HCT116 (cell line): ENCODE results near the gene ALOX12B. TPM values are rescaled to one million over a fixed set of nuclear protein-coding genes. Genes with fewer than 3 reads are reported as not detected.

Experiments used
- ATAC-seq: fragments of 200-7000 bp; cut with Tn5 transposase; 2 replicates; pipeline ENCODE4 v1.9.1; 2020; ENCODE audit warnings: mild to moderate bottlenecking, moderate library complexity
- BruUV-seq: library from RNA; stranded (reverse); fragments of 400-500 nt; replicated peaks from 2 replicates; lab custom pipeline; 2021; lab: Mats Ljungman, UMichigan
- CTCF ChIA-PET: fragments of 300-600 bp; sonication (Branson Sonifier 250); formaldehyde crosslinking; loops from one replicate; lab custom pipeline; 2021; ENCODE audit warnings: antibody characterized with exemption; lab: Charles Lee
- POLR2A ChIA-PET: fragments of 300-600, 350-600 bp; sonication (Branson Sonifier 250); formaldehyde crosslinking; loops from one replicate; lab custom pipeline; 2021; ENCODE audit warnings: antibody characterized with exemption; lab: Charles Lee
- RAD21 ChIA-PET, 2 experiments: fragments of 300-600 bp; sonication (Branson Sonifier 250); formaldehyde crosslinking; loops; one replicate each; lab custom pipeline; 2023; ENCODE audit warnings: low total read pairs in 2 of 2; ENCODE audit not compliant: uncharacterized antibody in 2 of 2, unreplicated experiment in 2 of 2, low non-redundant PET in 1 of 2; lab: Charles Lee
- DNase-seq: peaks from one replicate; pipeline ENCODE4 v3.0.0-alpha.2; 2010; ENCODE audit warnings: low read depth, low spot score
- H2AFZ ChIP-seq: fragments of 200-600 bp; shearing (Covaris generic), sonication (generic); 2 replicates; pipeline ENCODE4 v1.6.1; 2017; ENCODE audit warnings: low read depth, mixed run types, mixed read lengths, antibody characterized with exemption, low read length; ENCODE audit not compliant: poor library complexity, severe bottlenecking
- H3K27ac ChIP-seq: 2 replicates; pipeline ENCODE4 v1.5.1; 2012; ENCODE audit warnings: low read depth, low read length
- H3K27me3 ChIP-seq: fragments of 200-600 bp; sonication (generic); 2 replicates; pipeline ENCODE4 v1.6.1; 2016; ENCODE audit warnings: mixed run types, low read length, mixed read lengths; ENCODE audit not compliant: insufficient read depth
- H3K36me3 ChIP-seq, 2 experiments: fragments of 200-500 bp in 1 of 2; fragments of 200-600 bp in 1 of 2; sonication (Bioruptor generic) in 1 of 2; sonication (generic) in 1 of 2; 2 replicates each; pipeline versions ENCODE4 v1.5.1 to v1.6.1; 2014 to 2016; ENCODE audit warnings: low read length in 2 of 2, inconsistent platforms in 1 of 2, mixed read lengths in 1 of 2, mixed run types in 1 of 2; ENCODE audit not compliant: insufficient read depth in 2 of 2, control insufficient read depth in 1 of 2
- H3K4me1 ChIP-seq, 2 experiments: fragments of 200-600 bp in 1 of 2; sonication (generic) in 1 of 2; 2 replicates each; pipeline versions ENCODE4 v1.5.1 to v1.6.1; 2012 to 2017; ENCODE audit warnings: low read length in 2 of 2, inconsistent platforms in 1 of 2, mild to moderate bottlenecking in 1 of 2, mixed read lengths in 1 of 2, mixed run types in 1 of 2, moderate library complexity in 1 of 2; ENCODE audit not compliant: insufficient read depth in 2 of 2, control insufficient read depth in 1 of 2
- H3K4me2 ChIP-seq: fragments of 200-600 bp; sonication (generic); 2 replicates; pipeline ENCODE4 v1.6.1; 2017; ENCODE audit warnings: mixed run types, low read length, mixed read lengths
- H3K4me3 ChIP-seq, 2 experiments: fragments of 200-600 bp in 1 of 2; sonication (generic) in 1 of 2; replicated peaks in 1 of 2; 2 replicates each; pipeline ENCODE4 v1.5.1; 2011 to 2016; ENCODE audit warnings: low read length in 2 of 2, control low read depth in 1 of 2, low read depth in 1 of 2, mild to moderate bottlenecking in 1 of 2, mixed read lengths in 1 of 2, mixed run types in 1 of 2
- H3K79me2 ChIP-seq: fragments of 200-600 bp; sonication (generic); 2 replicates; pipeline ENCODE4 v1.6.1; 2017; ENCODE audit warnings: mild to moderate bottlenecking, mixed run types, low read length, moderate library complexity, mixed read lengths; ENCODE audit not compliant: insufficient read depth
- H3K9ac ChIP-seq: fragments of 200-600 bp; sonication (generic); 2 replicates; pipeline ENCODE4 v1.6.1; 2016; ENCODE audit warnings: low read length, mixed read lengths
- H3K9me2 ChIP-seq: fragments of 200-600 bp; sonication (generic), shearing (Covaris generic); 2 replicates; pipeline ENCODE4 v1.6.1; 2017; ENCODE audit warnings: mixed run types, mild to moderate bottlenecking, moderate library complexity; ENCODE audit not compliant: insufficient read depth
- H3K9me3 ChIP-seq, 2 experiments: fragments of 200-500 bp in 1 of 2; fragments of 200-600 bp in 1 of 2; sonication (Bioruptor generic) in 1 of 2; sonication (generic) in 1 of 2; 2 replicates each; pipeline ENCODE4 v1.6.1; 2014 to 2017; ENCODE audit warnings: low read length in 2 of 2, mixed read lengths in 2 of 2, inconsistent platforms in 1 of 2, low read depth in 1 of 2, mild to moderate bottlenecking in 1 of 2, mixed run types in 1 of 2, moderate library complexity in 1 of 2; ENCODE audit not compliant: control insufficient read depth in 1 of 2, insufficient read depth in 1 of 2
- H4K20me1 ChIP-seq: fragments of 200-600 bp; sonication (generic), shearing (Covaris generic); 2 replicates; pipeline ENCODE4 v1.6.1; 2017; ENCODE audit warnings: mixed run types, mild to moderate bottlenecking, moderate library complexity; ENCODE audit not compliant: insufficient read depth
- CEBPB ChIP-seq: IDR thresholded peaks from 2 replicates; pipeline ENCODE4 v1.6.1; 2012; ENCODE audit warnings: low read depth
- CTCF ChIP-seq, 3 experiments: fragments of 200-600 bp in 1 of 3; sonication (generic) in 1 of 3; IDR thresholded peaks in 2 of 3; conservative IDR thresholded peaks in 1 of 3; 2 replicates each; pipeline ENCODE4 v1.5.1; 2012 to 2017; ENCODE audit warnings: low read depth in 2 of 3, low read length in 2 of 3, antibody characterized with exemption in 1 of 3, borderline replicate concordance in 1 of 3, control low read depth in 1 of 3, mild to moderate bottlenecking in 1 of 3, mixed read lengths in 1 of 3, mixed run types in 1 of 3, moderate library complexity in 1 of 3; ENCODE audit not compliant: insufficient read depth in 1 of 3
- EGR1 ChIP-seq: IDR thresholded peaks from 2 replicates; pipeline ENCODE4 v1.6.1; 2012; ENCODE audit warnings: low read depth
- EZH2 ChIP-seq: fragments of 200-600 bp; sonication (generic); IDR thresholded peaks from 2 replicates; pipeline ENCODE4 v1.6.1; 2017; ENCODE audit warnings: antibody characterized with exemption, mixed run types
- EZH2phosphoT487 ChIP-seq: fragments of 200-600 bp; IDR thresholded peaks from 2 replicates; pipeline ENCODE4 v1.6.1; 2018; ENCODE audit warnings: antibody characterized with exemption, borderline replicate concordance
- FOSL1 ChIP-seq: IDR thresholded peaks from 2 replicates; pipeline ENCODE4 v1.6.1; 2012; ENCODE audit warnings: low read depth
- JUND ChIP-seq: IDR thresholded peaks from 2 replicates; pipeline ENCODE4 v1.6.1; 2012
- RAD21 ChIP-seq: IDR thresholded peaks from 2 replicates; pipeline ENCODE4 v1.6.1; 2012; ENCODE audit warnings: low read depth, mild to moderate bottlenecking
- SP1 ChIP-seq: IDR thresholded peaks from 2 replicates; pipeline ENCODE4 v1.6.1; 2012; ENCODE audit warnings: low read depth
- SRF ChIP-seq: IDR thresholded peaks from 2 replicates; pipeline ENCODE4 v1.6.1; 2012; ENCODE audit warnings: low read depth
- YY1 ChIP-seq: IDR thresholded peaks from 2 replicates; pipeline ENCODE4 v1.6.1; 2011; ENCODE audit warnings: low read length, low read depth, moderate library complexity, mild to moderate bottlenecking; ENCODE audit not compliant: insufficient replicate concordance; ENCODE audit errors: extremely low read depth
- ZFX ChIP-seq: fragments of 450-650 bp; IDR thresholded peaks from 2 replicates; pipeline ENCODE4 v1.6.1; 2017
- intact Hi-C: fragments of 100-400 bp; cut with micrococcal nuclease; formaldehyde crosslinking; loops from 2 replicates; pipeline ENCODE4 v1.10.0; 2022
- total RNA-seq: library from RNA; stranded (reverse); gene quantifications from one replicate; pipeline ENCODE4 v1.2.1, GENCODE V29; 2021; ENCODE audit not compliant: unreplicated experiment
- TF ChIP-seq, protein P1 (sequence below): IDR thresholded peaks from 2 replicates; pipeline ENCODE4 v1.6.1; 2012
- TF ChIP-seq, protein P2 (sequence below): IDR thresholded peaks from 2 replicates; pipeline ENCODE4 v1.6.1; 2012

ALOX12B gene
- total RNA-seq, 1 experiment from 2014 or later: 3.8 TPM

DNA sequence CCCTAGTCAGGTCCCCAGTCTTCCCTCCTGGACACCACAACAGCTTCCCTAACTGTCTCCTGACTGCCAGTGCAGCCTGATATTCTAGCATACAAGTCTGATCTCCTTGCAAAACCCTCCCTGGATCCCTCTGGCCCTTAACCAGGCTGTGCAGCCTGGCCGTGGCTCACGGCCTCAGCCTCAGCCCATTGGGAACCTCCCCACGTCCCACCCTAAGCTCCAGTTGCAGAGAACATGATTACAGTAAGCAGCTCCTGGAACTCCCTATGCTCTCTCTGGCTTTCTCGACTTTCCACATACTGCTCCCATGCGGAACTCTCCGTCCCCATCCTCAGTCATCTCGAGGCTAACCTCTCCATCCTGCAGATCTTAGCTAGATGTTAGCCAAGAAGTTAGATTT is 13.0 kb downstream of the ALOX12B start (continued):
- no peak for TF ChIP-seq JUND
- TF ChIP-seq, protein P1, sequence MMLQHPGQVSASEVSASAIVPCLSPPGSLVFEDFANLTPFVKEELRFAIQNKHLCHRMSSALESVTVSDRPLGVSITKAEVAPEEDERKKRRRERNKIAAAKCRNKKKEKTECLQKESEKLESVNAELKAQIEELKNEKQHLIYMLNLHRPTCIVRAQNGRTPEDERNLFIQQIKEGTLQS: no peak
- TF ChIP-seq EZH2: no peak

- peak overlapping the region; percentile 77 for H3K4me2 ChIP-seq
- no peaks in the 10 kb centered on the region for H3K36me3 ChIP-seq
- no TSS peak for BruUV-seq
- CTCF ChIA-PET: interaction anchor here (0.6 to 2.5 kb wide), 28 partner anchors 9 to 806 kb away, joined by 3 to 29 read pairs (median 5); partner anchors contain the start of genes ALOX12B, ALOXE3, SLC25A35 and TRAPPC1
- ATAC-seq (peak; percentile 96), DNase-seq (peak; percentile 44)
- peak overlapping the region; percentile 1 to 41; a peak in 3 of 4 replicates for H3K4me3 ChIP-seq
- TF ChIP-seq, protein P1: no peak
- TF ChIP-seq EZH2phosphoT487 (no peak), ZFX (no peak), EGR1 (no peak), YY1 (no peak), EZH2 (no peak), RAD21 (peak; percentile 58), CTCF (IDR thresholded peaks at IDR 0.05 in 2 of 3, conservative IDR thresholded peaks at IDR 0.05 in 1 of 3; ENCODE audit: borderline replicate concordance in 1 of 3, insufficient read depth in 1 of 3, low read depth in 2 of 3, low read length in 2 of 3) (peak; percentile 70 to 97 (median 92)), FOSL1 (no peak), SP1 (no peak), SRF (no peak), CEBPB (no peak)
- TF ChIP-seq, protein P2, sequence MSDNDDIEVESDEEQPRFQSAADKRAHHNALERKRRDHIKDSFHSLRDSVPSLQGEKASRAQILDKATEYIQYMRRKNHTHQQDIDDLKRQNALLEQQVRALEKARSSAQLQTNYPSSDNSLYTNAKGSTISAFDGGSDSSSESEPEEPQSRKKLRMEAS: no peak
- peaks cover 4% of the 10 kb centered on the region; the same call in 1 of the 2 replicates for H3K27me3 ChIP-seq
- no peak overlapping the region for H3K27ac ChIP-seq
- H3K4me1 ChIP-seq: peaks cover 0 to 16% of the 10 kb centered on the region in 2 experiments; a peak in 2 of 4 replicates
- RAD21 ChIA-PET: interaction anchor here (0.6 to 1.2 kb wide), 5 partner anchors 14 to 333 kb away, joined by 3 to 8 read pairs (median 3); no protein-coding TSS in a partner anchor
- POLR2A ChIA-PET: interaction anchor here (1.7 kb wide), 1 partner anchor 99 kb away, joined by 5 read pairs; no protein-coding TSS in a partner anchor
- H2AFZ ChIP-seq: peak overlapping the region; percentile 90
- no peaks in the 10 kb centered on the region for H3K9me2 ChIP-seq
- intact Hi-C loops: no loop called here
- H3K79me2 ChIP-seq: no peaks in the 10 kb centered on the region
- H3K9ac ChIP-seq: peak overlapping the region; percentile 40; the same call in 1 of the 2 replicates
- H4K20me1 ChIP-seq: no peaks in the 10 kb centered on the region
- no peaks in the 10 kb centered on the region for H3K9me3 ChIP-seq
Observed at GRCh38 chr17:8073627-8074484, 13.7 kb downstream of the ALOX12B start.
